ENCODE data around the gene KRTAP10-5. TPM values are rescaled to one million over a fixed set of nuclear protein-coding genes. Genes with fewer than 3 reads are reported as not detected.
"Not testable (repeated sequence)": the region's sequence is repeated elsewhere in the genome, so short reads cannot be mapped to it uniquely, and the experiment has no call there.

The KRTAP10-5 gene
- total RNA-seq, 1 donor from 2014 or later, result not detected

DNA sequence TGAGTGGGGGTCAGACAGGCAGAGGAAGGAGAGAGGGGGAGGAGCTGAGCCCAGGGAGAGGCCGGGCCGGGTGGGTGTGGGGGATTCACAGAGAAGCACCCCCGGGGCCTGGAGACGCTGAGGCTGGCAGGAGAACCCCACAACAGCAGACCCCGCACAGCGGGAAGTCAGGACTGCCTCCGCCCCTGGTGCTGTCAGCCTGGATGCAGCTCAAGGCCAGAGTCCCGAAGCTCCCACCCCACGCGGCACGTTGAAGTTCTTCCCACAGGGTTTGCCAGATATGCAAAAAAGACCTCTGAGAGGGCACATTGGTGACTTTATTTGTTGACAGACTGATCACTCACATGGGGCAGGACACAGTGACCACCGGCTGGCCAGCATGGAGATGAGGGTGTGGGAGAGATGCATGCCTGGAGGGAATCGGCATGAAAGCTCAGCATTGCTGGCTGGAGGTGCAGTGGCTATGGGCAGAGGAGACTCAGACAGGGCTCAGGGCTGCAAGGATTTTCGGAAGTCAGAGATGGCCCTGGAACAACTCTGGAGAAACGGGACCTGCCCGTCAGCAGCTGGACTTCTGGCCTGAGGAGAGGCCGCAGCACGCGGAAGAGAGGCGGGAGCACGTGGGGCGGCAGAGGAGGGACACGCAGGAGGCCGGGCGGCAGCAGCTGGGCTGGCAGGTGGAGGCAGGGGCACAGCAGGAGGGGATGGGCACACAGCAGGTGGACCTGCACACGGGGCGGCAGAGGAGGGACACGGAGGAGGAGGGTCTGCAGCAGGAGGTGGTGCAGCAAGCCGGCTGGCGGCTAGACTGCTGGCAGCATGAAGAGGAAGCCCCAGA lies 22.7 kb downstream of the KRTAP10-5 start:
- intact Hi-C loops (cut with DNase I), result no loop called here
- DNase-seq (ENCODE audit: low spot score) (peak; percentile 38), ATAC-seq (no peak)

- intact Hi-C loops (cut with DNase I), result no loop called here
- no peak for DNase-seq (ENCODE audit: low spot score)
- ATAC-seq, result no peak
These were observed 23.5 kb downstream of the KRTAP10-5 start for GRCh38 chr21:44556879-44557278.

GRCh38 chr21:44555200-44555875 lies 25.1 kb downstream of the KRTAP10-5 start:
- DNase-seq (ENCODE audit: low spot score), result no peak
- intact Hi-C loops (cut with DNase I), result no loop called here
- ATAC-seq, result no peak

DNA sequence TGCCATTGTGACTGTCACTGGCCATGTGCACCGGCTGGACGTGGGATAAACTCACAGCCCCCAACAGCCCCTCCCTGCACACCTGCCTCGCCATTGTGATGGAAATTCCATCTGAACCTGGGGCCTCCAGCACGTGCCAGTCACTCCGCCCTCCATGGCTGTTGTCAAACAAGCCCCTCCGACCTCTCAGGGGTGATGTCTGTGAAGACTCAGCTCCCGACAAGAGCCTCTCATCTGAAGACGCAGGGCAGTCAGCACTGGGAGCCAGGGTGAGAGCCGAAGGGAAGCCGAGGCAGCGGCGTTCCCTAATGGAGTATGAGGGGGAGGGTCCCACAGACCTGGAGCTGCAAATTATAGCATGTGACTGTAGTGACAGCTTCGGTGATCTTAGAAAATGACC lies 27.7 kb downstream of the KRTAP10-5 start:
- intact Hi-C loops (cut with DNase I), result no loop called here
- ATAC-seq (no peak), DNase-seq (ENCODE audit: low spot score) (peak; percentile 51)

GRCh38 chr21:44552136-44552535 lies 28.3 kb downstream of the KRTAP10-5 start:
- DNase-seq (ENCODE audit: low spot score) (no peak), ATAC-seq (no peak)
- intact Hi-C loops (cut with DNase I), result no loop called here

GRCh38 chr21:44551340-44551961 lies 29.0 kb downstream of the KRTAP10-5 start, which contains the start of gene KRTAP10-2:
Gene KRTAP10-2 (minus strand): TSS chr21:44551505. CDS start chr21:44551458, 47 bp downstream.
- intact Hi-C loops (cut with DNase I), result no loop called here
- ATAC-seq (no peak), DNase-seq (ENCODE audit: low spot score) (peak; percentile 38)

GRCh38 chr21:44550807-44551206 lies 29.6 kb downstream of the KRTAP10-5 start:
- ATAC-seq, result no peak
- intact Hi-C loops (cut with DNase I), result no loop called here

DNA sequence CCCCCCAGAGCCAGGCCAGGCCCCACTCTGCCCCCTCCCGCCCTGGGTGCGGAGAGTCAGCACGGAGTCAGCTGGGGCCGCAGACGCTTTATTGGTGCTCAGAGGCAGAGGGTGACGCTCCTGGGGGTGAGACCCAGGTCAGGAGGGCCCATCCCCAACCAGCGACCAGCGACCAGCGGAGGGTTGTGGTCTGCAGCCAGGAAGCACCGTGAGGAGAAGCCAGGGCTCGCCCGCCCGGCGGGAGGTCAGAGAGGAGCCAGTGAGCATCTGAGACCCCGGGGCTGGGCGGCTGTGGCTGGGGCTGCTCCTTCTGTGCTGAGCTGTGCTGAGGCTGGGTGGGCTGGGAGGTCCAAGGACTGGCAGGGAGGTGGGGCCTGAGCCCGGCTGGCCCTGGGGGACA lies 30.1 kb downstream of the KRTAP10-5 start:
- peak; percentile 40 for DNase-seq (ENCODE audit: low spot score)
- intact Hi-C loops (cut with DNase I); ATAC-seq: not testable (repeated sequence)

More at GRCh38 chr21:44550807-44551206, 29.6 kb downstream of the KRTAP10-5 start:
- peak; percentile 33 for DNase-seq (ENCODE audit: low spot score)

DNA sequence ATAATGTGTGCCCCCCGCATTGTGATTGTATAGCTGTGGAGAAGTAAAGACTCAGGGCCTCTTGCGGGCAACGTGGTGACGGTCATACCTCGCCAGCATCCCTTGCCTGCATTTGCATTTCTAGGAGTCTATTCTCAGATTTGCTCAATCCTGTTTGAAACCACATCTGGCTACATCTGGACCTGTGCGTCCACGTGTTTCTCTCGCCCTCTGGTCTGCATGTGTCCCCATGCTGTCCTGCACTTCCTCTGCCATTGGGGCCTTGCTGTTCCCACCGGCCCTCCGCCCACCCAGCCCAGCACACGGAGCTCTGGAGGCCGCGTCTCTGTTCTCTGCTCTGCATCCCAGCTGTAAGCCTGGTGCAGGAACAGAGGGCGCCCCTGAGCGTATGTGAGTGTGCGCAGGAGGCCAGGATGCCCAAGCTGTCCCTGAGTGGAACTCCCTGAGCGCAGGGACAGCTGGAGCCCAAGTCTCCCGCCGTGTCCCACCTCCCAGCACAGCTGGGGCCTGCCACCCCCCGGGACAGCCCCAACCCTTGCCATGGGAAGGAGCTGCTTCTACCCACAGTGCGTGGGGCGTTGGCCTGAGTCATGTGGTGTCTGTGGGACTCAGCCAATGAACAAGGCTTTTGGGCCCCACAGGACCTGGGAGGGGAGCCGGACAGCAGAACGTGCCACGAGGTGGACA lies 30.7 kb downstream of the KRTAP10-5 start:
- DNase-seq (ENCODE audit: low spot score) (peak; percentile 56), ATAC-seq (no peak)
- intact Hi-C loops (cut with DNase I), result no loop called here

DNA sequence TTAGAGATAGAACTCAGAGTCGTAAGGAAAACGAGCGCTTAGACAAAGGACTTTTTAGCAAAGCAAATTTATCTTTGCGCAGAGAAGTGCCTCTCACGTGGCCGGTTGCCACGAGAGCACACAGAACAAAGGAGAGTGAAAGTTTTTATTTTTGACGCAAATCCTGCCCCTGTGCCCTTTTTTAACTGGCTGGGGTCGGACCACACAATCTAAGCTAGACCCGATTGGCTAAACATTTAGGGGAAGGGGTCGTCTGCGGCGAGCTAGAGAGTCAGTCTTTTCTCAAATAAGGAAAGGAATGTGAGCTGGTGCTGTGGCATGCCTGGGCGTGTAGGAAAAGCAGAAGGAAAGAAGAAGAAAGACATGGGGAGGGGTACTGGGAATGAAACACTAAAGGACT lies 31.5 kb downstream of the KRTAP10-5 start:
- ATAC-seq (no peak), DNase-seq (ENCODE audit: low spot score) (no peak)
- intact Hi-C loops (cut with DNase I), result no loop called here

DNA sequence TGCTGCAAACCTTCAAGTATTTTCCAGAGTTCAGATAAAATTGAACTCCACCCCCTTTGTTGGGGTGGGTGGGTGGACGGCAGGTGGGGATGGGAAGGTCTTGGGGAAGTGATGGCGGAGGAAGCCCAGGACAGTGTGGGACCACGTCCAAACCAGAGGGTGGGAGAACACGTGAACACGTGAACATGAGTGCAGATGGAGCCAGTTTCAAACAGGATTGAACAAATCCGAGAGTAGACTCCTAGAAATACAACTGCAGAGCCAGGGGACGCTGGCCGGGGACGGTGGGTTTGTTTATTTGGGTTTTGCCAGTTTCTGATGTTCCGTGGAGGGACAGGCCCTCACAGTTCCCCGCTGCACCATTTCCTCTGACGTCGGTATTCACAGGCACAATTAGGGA lies 32.0 kb downstream of the KRTAP10-5 start:
- no peak for DNase-seq (ENCODE audit: low spot score)
- ATAC-seq, result no peak
- intact Hi-C loops (cut with DNase I), result no loop called here

DNA sequence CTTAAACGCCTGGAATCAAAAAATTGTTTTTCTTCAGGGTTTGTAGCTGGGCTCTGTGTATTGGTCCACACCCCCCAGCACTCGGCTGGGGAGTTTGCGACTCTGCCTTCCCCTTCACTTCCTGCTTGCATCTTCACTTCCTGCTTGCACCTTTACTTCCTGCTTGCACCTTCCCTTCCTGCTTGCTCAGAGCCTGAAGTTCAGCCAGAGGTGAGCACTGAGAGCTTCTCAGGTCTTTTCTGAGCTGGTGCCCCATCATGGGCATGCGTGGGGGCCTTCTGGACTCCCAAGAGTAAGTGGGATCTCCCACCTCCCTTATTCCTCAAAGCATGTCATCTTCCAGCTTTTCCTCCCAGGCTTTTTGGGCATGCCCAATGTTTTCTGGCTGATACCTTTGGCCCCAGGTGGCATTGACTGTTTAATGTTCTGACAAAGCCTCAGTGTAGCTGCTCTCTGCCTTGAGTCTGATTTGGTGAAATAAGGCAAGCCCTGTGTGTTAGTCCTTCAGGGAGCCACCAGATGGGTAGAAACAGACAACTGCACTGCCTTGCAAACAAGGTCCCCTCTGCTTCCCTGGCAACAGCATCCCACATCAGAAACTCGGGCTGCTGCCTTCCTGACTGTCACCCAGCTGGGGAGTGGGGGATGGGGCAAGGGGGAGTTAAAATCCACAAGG lies 32.6 kb downstream of the KRTAP10-5 start:
- DNase-seq (ENCODE audit: low spot score) (no peak), ATAC-seq (no peak)
- intact Hi-C loops (cut with DNase I), result no loop called here

DNA sequence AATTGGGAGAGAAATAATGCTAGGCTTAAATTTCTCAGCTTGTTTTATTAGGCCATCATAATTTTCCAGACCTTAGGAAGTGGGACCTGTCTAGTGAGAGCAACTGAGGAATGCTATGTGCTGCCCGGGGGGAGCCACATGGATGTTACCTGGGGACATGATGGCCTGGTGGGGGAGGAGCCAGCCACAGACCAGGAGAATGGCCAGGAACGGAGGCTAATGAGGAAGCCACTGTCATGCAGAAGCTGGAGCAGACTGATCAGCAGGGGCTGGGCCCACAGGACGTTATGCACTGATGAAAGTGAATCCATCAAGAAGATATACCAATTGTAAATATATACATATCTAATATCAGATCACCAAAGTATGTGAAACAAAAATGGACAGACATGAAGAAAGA lies 35.8 kb downstream of the KRTAP10-5 start:
- no peak for ATAC-seq

DNA sequence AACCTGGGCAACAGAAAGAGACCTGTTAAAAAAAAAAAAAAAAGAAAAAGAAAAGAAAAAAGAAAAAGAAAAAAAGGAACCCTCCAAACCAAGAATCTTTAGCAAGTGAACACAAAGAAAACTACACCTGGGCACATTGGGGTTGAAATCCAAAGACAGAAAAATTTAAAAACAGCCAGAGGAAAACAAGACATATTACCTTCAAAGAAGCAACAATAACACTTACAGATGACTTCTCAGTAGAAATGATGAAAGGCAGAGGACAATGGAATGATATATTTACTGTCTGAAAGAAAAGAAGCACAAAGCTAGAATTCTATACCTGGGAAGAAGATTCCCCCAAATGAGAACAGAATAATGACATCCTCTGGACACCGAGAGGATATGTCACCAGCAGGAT lies 37.7 kb downstream of the KRTAP10-5 start:
- intact Hi-C loops (cut with DNase I), result no loop called here
- no peak for ATAC-seq

More for the DNA sequence above, 35.8 kb downstream of the KRTAP10-5 start:
- DNase-seq (ENCODE audit: low spot score), result no peak
- intact Hi-C loops (cut with DNase I), result no loop called here

GRCh38 chr21:44540741-44541288 lies 39.6 kb downstream of the KRTAP10-5 start:
- ATAC-seq (no peak), DNase-seq (ENCODE audit: low spot score) (no peak)
- intact Hi-C loops (cut with DNase I), result no loop called here

More for the DNA sequence above, 37.7 kb downstream of the KRTAP10-5 start:
- DNase-seq (ENCODE audit: low spot score), result no peak

DNA sequence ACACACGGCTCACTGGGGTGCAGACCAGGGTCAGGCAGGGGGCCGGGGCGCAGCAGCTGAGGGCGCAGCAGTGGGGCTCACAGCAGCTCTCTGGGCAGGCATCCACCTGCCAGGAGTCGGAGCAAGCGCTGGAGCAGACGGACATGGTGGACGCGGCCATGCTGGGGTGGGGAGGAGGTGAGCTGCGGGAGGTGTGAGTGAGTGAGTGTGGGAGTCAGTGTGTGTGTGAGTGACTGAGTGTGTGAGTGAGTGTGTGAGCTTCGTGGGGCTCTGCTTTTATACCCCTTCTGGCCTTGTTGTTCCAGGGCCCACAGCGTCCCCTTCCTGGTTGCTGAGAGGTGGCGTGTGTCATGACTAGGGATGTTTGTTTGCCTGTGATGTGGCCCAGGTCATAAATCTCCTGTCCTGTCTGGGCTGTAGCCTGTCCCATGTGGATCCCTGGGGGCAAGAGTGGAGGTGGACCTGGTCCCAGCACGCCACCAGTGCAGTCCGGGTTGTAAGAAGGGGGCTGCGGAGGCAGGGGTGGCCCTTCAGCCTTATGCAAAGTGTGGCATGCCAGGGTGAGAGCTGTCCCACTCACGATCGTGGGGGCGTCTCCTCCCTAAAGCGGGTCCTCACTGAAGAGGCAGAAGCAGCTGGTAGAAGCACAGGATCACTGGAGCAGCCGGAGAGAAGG lies 40.3 kb downstream of the KRTAP10-5 start, which contains the start of gene KRTAP10-1:
KRTAP10-1 (minus strand) TSS at position 205 of the 676 bp plus-strand sequence; CDS start at position 160, 45 bp downstream.
- ATAC-seq, result no peak
- DNase-seq (ENCODE audit: low spot score), result peak; percentile 47
- intact Hi-C loops (cut with DNase I), result no loop called here

GRCh38 chr21:44539046-44539445 lies 41.4 kb downstream of the KRTAP10-5 start:
- ATAC-seq, result no peak
- intact Hi-C loops (cut with DNase I), result no loop called here
- DNase-seq (ENCODE audit: low spot score), result peak; percentile 41
